ENCODE measurements around the gene PROZ. TPM values are rescaled to one million over a fixed set of nuclear protein-coding genes. Genes with fewer than 3 reads are reported as not detected.
"Not testable (repeated sequence)": the region's sequence is repeated elsewhere in the genome, so short reads cannot be mapped to it uniquely, and the experiment has no call there.

PROZ gene
- total and polyA plus RNA-seq, 2 of the 13 experiments (the other 11 are each of a cell fraction or from before 2014, with no cell fraction given) = 5.6 to 22.5 TPM

DNA sequence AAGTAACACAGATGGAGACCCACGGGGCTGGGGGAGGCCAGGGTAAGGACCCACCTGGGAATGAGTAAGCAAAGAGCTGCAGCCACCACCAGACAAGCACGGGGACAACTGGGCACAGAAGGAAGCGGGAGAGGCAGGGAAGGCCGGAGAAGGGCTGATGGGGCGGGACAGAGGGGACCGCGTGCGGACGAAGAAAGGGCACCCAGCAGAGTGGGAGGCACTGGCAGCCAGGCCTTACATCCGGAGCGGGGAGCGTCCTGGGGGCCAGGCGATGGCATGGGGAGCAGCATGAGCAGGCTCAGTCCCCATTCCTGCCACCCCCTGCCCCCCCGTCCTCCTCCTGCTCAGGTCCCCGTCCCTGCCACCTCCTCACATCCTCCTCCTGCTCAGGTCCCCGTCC is 3.0 kb downstream of the PROZ start:
- ChIA-PET POLR2A (interaction anchor here (1.1 kb wide), 1 partner anchor 8 kb away, joined by 3 read pairs; no protein-coding TSS in a partner anchor), CTCF (ENCODE audit: low intra/inter-chr PET ratio, low total read pairs) (no interaction called here)
- DNase-seq (ENCODE audit: low spot score) (no peak), FAIRE-seq (no peak), ATAC-seq (no peak)
- intact Hi-C loops (cut with micrococcal nuclease; ENCODE audit: unreplicated experiment) = no loop called here
- peaks cover 39% of the 10 kb centered on the region for H3K4me1 ChIP-seq (ENCODE audit: insufficient read depth, low read length)
- H4K20me1 ChIP-seq (ENCODE audit: insufficient read depth, low read length) = no peaks in the 10 kb centered on the region
- no peak overlapping the region for H2AFZ ChIP-seq (ENCODE audit: low read length)
- H3K4me2 ChIP-seq (ENCODE audit: low read depth, low read length) = no peak overlapping the region
- no peak overlapping the region for H3K4me3 ChIP-seq (replicated peaks in 1 of 3; ENCODE audit: insufficient read depth in 1 of 3, low read depth in 2 of 3, low read length in 3 of 3)
- in situ Hi-C loops (cut with HindIII; ENCODE audit: extremely low pct_ligation_motif_present, low pct_unique_long_range_greater_than_20kb) = no loop called here
- TF ChIP-seq ZBTB33 (CRISPR knock-in tag; IDR thresholded peaks at IDR 0.05) (peak; percentile 75), ARID2 (CRISPR knock-in tag; IDR thresholded peaks at IDR 0.05; ENCODE audit: borderline replicate concordance) (no peak), IRF1 (CRISPR knock-in tag; IDR thresholded peaks at IDR 0.05; ENCODE audit: low read depth) (no peak), REXO4 (CRISPR knock-in tag; IDR thresholded peaks at IDR 0.05; ENCODE audit: borderline replicate concordance) (no peak), ZBTB37 (CRISPR knock-in tag; IDR thresholded peaks at IDR 0.05) (no peak), ZNF816 (CRISPR knock-in tag; IDR thresholded peaks at IDR 0.05; ENCODE audit: borderline replicate concordance) (no peak), SALL2 (CRISPR knock-in tag; IDR thresholded peaks at IDR 0.05) (no peak)
- H3K79me2 ChIP-seq (ENCODE audit: insufficient read depth, low read length) = no peaks in the 10 kb centered on the region
- no peaks in the 10 kb centered on the region for H3K27me3 ChIP-seq (ENCODE audit: control insufficient read depth in 1 of 2, insufficient read depth in 2 of 2, low read length in 2 of 2)
- H3K9ac ChIP-seq (ENCODE audit: insufficient read depth, low read depth, low read length) = no peak overlapping the region
- 85% methylated on average over 16 of the region's 16 CpGs for WGBS (ENCODE audit: low lambda C conversion rate)
- no peak overlapping the region for H3K27ac ChIP-seq (ENCODE audit: extremely low read length, insufficient read depth, low read length)
- no TSS peak for BruUV-seq (replicated peaks)
- H3K9me3 ChIP-seq (ENCODE audit: low read length) = no peaks in the 10 kb centered on the region
- H3K36me3 ChIP-seq (replicated peaks in 1 of 2; ENCODE audit: control insufficient read depth in 1 of 2, insufficient read depth in 2 of 2, low read length in 2 of 2) = no peaks in the 10 kb centered on the region

- H2AFZ ChIP-seq (ENCODE audit: low read length); CTCF ChIA-PET (ENCODE audit: low intra/inter-chr PET ratio, low total read pairs); H3K27me3 ChIP-seq (ENCODE audit: control insufficient read depth in 1 of 2, insufficient read depth in 2 of 2, low read length in 2 of 2); H3K79me2 ChIP-seq (ENCODE audit: insufficient read depth, low read length); H3K9ac ChIP-seq (ENCODE audit: insufficient read depth, low read depth, low read length); H3K27ac ChIP-seq (ENCODE audit: extremely low read length, insufficient read depth, low read length); DNase-seq (ENCODE audit: low spot score); H3K4me3 ChIP-seq (replicated peaks in 1 of 3; ENCODE audit: insufficient read depth in 1 of 3, low read depth in 2 of 3, low read length in 3 of 3); in situ Hi-C loops (cut with HindIII; ENCODE audit: extremely low pct_ligation_motif_present, low pct_unique_long_range_greater_than_20kb); POLR2A ChIA-PET; H3K36me3 ChIP-seq (replicated peaks in 1 of 2; ENCODE audit: control insufficient read depth in 1 of 2, insufficient read depth in 2 of 2, low read length in 2 of 2); FAIRE-seq; H3K9me3 ChIP-seq (ENCODE audit: low read length); H3K4me2 ChIP-seq (ENCODE audit: low read depth, low read length); ATAC-seq; H4K20me1 ChIP-seq (ENCODE audit: insufficient read depth, low read length); intact Hi-C loops (cut with micrococcal nuclease; ENCODE audit: unreplicated experiment); BruUV-seq (replicated peaks): not testable (repeated sequence)
- peaks cover 34% of the 10 kb centered on the region for H3K4me1 ChIP-seq (ENCODE audit: insufficient read depth, low read length)
- 81% methylated on average over 6 of the region's 13 CpGs for WGBS (ENCODE audit: low lambda C conversion rate)
Measured at GRCh38 chr13:113161975-113162374, 3.5 kb downstream of the PROZ start.

Measured in HepG2 (cell line).